Measurements from ENCODE around the gene TECPR1.

The TECPR1 gene

DNA sequence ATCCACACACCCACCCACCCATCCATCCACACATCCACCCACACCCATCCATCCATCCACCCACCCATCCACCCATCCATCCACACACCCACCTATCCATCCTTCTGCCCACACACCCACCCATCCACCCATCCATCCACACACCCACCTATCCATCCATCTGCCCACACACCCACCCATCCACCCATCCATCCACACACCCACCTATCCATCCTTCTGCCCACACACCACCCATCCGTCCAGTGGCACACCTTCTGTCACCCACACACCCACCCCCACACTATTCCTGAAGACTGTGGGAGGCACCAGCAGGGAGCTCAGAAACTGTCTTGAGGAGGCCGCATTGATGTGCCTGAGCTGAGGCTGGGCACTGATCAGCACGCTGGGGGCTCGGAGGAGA, 9.1 kb downstream of the TECPR1 start:
- DNase-seq, result no peak

DNA sequence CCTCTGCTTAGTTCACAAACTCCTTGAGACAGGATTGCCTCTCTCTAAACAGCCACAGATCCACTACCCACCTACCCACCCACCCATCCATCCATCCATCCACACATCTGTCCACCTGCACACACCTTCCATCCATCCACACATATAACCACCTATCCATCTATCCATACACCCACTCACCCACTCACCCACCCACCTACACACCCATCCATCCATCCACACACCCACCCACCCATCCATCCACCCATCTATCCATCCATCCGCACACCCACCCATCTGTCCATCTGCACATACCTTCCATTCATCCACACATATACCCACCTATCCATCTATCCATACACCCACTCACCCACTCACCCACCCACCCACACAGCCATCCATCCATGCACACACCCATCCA, 9.7 kb downstream of the TECPR1 start:
- no peak for DNase-seq

DNA sequence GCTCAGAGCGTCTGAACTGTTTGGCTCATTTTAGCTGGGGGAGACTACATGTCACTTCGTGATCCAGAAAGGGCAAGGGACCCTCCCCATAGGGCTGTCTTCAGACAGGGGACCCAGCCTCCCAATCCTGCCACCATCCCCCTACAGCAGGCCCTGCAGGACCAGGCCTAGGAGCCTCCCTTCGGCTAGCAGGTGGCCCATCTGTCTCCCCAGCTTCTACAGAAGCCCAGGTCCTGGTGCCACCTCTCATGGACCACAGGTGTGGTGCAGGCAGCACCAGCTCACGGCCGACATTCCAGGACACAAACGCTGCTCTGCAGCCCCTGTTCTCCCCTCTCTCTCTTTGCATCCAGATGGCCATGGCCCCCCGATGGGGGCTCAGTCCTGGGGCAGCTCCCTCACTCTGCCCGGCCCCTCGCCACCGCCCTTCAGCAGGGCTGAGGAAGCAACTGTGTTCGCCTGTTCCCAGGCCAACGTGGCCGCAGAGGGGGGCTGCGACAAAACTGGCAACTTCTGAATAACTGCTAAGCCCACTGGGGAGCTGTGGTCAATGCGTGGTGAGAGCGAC, 10.3 kb downstream of the TECPR1 start:
- no peak for DNase-seq

DNA sequence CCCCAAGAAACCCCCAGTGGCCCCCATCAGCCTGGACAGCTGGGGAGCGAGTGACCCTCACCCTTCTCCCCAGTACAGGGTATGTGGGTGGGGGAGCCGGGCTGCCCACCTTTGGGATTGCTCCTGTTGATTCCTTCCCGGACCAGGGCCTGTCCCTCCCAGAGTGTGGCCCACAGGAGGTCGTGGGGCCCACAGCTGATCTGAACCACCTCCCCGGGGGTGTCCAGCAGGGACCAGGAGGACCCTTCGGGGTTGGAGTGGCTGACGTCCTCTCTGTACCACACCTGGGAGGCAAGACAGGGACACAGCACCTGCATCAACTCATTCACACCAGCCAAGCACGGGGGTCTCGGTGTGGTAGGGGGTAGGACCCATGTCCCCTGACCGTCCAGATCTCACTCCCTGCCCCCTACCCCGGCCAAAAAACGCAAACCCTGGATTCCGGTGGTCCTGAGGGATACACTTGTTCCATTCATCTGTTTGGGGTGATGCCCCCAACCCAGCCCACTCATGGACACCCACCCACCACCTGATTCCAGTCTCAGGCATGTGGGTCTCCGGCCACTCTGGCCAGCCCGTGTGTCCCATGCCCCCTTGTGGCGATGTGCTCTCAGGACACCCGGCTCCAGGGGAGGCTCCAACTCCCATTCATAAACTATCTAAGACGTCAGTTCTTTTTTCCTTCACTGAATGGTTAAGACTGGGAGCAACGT, 10.9 kb downstream of the TECPR1 start:
- DNase-seq, result peak in 1 of 2 donors; percentile 9

DNA sequence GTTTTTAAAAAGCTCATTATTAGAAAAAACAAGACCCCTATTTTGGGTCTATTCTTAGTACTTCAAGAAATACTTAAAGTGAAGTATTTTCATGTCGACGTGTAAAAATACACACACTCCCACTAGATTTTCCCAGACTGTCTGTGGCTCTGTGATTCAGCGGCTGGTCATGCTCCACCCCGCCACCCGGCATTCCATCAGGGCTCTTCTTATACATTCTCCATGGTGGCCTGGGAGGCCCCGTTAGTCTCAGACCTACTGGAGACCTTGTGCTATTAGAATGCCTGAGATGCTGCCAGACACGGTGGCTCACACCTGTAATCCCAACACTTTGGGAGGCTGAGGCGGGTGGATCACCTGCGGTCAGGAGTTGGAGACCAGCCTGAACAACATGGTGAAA, 13.1 kb downstream of the TECPR1 start:
- no peak for DNase-seq

DNA sequence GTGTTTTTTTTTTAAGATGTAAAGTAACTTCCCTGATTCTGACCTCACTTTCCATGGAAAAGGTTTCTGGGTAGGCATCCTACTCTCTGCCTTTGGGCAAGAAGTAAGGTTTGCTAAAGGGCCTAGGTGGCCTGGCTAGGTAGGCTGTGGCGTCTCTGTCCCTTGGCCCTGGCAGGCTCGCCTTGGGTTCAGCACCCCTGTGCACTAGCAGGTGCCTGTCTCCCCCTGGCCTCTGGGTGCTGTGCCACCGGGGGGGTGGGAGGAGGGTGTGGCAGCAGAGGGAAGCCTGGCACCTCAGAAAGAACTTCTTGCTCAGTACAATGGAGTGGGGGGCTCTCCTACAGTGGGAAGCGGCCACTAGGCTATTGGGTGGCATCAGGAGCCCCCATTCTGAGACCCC, 14.0 kb downstream of the TECPR1 start:
- DNase-seq, result no peak

DNA sequence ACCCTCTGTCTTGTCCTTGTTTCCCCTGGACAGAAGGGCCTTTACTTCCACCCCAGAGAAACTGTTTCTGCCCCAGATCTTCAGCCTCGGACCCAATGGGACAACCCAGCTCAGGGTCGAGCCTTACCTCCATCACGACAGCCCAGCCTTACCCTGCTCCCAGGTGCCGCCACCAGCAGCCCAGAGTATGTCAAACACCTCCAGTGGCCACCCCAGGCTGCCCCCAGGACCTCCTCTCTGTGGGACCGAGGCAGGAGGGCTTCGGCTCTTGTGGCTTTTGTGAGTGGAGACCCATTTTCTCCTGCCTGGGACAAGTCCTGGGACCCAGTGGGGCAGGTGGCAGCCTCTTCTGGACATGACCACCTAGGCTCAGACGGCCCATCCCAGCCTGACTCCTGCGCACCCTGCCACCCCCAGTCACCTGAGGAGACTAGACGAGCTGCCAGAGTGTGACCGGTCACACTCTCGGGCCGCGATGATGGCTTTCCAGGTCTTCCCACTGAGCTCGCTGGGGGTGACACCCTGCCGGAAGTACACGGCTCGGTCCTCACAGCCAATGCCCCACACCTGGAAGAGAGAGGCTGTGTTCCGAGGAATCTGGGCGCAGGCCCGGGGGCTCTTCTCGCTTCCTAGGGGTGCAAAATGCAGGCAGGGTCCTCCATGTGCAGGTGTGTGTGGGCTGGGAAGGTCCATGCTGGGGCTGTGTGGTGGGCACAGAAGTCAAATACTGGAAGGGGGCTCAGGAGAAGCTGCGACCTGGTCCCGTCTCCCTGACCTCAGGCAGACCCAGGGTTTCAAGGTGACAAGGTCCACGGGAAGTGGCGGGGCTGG, 15.5 kb downstream of the TECPR1 start:
- no peak for DNase-seq

DNA sequence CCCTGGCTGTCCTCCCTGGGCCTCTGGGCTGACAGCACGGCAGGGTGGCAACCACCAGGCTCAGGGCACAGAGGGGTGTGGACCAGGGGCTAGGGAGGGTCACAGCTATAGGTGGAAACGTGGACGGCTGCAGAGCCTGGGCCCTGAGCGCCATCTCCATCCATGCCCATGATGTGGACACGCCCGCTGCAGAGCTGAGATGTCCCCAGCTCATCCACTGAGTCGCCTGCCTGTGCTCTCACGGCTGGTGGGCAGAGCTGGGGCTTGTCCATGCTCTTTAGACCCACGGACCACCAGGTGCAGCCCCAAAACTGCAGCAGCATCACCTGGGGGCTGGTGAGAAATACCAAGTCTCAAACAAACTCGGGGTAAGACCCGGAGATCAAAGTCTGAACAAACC, 16.1 kb downstream of the TECPR1 start:
- DNase-seq, result no peak

DNA sequence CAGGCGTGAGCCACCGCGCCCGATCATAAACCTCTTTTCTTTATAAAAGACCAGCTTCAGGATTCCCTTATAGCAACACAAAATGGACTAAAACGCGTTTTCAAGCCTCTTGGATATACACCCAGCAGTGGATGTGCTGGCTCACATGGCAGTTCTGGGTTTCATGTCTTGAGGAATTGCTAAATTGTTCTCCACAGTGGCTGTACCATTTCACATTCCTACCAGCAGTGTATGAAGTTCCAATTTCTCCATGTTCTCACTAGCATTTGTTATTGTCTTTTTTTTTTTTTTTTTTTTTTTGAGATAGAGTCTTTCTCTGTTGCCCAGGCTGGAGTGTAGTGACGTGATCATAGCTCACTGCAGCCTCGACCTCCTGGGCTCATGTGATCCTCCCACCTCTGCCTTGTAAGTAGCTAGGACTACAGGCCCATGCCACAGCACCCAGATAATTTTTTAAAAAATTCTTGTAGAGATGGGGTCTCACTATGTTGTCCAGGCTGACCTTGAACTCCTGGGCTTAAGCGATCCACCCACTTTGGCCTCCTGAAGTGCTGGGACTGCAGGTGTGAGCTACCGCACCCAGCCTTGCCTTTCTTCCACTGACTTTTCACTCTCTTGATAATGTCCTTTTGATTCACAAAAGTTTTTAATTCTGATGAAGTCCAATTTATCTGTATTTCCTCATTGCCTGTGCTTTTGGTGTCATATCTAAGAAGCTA, 17.4 kb downstream of the TECPR1 start:
- no peak for DNase-seq

DNA sequence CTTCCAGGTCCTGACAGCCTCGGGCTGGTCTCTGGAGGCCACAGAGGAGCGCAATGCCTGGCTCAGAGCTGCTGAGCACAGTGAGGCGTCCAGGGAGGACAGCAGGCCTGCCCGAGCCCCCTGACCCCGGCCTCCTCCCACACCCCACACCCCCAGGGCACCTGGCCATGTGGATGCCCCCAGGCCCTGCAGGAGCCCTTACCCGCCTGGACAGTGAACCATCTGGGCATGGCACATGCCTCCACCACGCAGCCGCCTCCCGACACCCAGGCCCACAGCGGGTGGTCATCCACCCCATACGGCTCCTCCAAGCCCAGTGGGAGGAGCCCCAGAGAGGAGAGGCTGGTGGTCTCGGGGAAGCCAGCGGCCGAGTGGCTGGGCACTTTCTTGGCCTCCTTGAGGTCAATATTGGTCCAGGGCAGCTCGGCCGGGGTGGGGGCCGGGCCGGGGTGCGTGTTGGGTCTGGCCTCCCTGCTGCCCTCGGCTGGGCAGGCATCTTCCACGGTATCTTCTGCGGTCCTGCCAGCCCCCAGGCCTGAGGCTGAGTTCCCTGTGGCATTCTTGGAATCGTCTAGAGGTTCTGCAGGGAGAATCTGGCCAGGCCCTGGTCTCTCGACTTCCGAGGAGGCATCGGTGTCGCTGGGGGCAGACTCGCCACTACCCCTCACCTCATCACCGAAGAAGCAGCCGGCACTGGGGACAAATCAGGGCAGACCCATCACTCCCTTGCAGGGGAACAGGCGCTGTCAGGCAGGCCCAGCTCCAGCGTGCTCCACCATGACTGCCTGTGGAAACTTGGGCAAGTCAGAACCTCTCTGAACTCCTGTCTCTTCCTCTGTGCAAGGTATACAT, 18.6 kb downstream of the TECPR1 start:
- no peak for DNase-seq

DNA sequence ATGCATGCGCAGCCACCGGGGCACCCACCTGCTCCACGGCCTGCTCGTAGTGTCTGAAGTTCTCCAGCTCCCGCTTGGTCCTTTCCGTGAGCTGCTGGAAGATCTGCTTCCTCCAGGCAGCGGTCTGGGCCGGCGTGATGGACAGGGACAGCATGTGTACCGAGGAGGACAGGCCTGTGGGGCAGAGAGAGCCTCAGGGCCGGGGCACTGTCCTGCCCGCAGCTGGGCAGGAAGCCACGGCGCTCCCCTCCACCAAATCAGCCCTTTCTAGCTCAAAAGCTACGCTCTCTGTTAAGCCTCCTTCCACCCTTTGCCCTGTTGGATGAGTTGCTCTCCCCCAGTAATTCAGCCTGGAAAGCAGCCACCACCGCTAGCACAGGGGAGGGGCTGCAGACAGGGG, 19.2 kb downstream of the TECPR1 start:
- no peak for DNase-seq

DNA sequence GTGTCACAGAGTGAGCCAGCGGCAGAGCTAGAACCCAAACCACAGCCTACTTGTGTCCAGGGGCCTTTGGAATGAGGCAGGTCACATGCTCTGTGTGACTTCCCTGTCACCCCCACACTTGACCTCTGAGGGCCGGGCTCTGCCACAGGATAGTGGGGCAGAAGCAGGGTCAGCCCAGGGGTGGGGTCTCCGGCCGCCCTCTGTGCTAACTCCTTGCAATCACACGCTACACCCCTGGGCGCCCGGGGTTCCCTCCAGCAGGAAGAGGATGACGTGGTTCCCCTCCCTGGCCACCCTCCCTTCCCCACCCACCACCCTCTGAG, 19.8 kb downstream of the TECPR1 start:
- no peak for DNase-seq

DNA sequence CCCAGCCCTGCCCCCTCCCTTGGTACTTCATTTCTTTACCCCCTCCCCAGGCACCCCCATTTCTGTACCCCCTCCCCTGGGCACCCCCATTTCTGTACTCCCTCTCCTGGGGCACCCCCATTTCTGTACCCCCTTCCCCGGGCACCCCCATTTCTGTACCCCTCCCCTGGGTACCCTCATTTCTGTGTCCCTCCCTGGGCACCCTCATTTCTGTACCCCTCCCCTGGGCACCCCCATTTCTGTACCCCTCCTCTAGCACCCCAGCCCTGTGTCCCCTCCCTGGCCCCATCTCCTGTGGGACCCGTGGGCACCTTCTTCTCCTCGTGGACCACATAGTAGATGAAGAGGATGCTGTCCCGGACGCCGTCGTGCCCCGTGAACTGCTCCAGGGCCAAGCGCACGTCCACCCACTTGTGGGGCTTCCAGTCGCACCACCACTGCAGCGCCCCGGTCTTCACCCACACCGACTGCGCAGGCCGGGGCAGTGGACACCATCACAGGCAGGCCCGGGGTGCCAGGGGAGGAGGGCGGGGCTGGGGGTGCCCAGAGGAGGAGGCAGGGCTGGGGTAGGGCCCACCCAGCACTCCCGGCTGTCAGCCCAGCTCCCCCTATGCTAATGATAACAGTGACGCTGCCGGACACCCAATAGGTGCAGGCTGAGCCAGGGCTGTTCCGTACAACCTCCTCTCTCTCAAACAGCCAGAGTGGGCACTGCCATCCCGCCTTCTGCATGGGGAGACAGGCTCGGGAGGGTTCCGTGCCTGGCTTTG, 20.4 kb downstream of the TECPR1 start:
- no peak for DNase-seq

DNA sequence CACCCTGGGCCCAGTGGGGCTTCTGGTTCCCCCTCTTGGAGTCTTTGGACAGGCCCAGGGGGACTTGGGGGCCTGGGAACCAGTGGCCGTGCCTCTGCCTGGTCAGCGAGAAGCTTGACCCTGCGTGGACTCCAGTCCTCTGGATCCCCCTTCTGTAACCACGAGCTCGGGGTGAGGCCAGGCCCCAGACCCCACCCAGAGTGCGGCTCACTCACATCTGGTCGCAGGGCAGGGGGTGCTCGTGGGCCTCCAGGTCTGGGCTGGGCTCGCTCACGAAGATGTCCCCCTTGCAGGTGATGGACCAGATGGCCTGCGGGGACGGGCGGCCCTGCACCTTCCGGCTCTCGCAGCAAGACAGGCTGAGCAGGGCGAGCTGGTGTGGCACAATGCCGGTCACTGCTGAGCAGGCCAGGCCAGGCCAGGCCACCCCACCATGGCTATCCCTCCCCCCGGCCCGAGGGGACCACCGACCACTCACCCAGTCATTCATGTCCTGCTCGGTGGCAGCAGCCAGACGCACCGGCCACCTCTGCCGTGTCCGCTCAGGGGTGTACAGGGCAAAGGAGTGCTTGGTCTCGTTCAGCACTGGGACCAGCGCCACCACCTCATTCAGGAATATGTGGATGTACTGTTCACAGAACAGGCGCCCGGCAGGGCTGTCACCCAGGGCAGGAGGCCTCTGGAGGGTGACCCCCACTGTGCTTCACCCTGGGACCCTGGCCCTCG, 21.1 kb downstream of the TECPR1 start:
- no peak for DNase-seq

DNA sequence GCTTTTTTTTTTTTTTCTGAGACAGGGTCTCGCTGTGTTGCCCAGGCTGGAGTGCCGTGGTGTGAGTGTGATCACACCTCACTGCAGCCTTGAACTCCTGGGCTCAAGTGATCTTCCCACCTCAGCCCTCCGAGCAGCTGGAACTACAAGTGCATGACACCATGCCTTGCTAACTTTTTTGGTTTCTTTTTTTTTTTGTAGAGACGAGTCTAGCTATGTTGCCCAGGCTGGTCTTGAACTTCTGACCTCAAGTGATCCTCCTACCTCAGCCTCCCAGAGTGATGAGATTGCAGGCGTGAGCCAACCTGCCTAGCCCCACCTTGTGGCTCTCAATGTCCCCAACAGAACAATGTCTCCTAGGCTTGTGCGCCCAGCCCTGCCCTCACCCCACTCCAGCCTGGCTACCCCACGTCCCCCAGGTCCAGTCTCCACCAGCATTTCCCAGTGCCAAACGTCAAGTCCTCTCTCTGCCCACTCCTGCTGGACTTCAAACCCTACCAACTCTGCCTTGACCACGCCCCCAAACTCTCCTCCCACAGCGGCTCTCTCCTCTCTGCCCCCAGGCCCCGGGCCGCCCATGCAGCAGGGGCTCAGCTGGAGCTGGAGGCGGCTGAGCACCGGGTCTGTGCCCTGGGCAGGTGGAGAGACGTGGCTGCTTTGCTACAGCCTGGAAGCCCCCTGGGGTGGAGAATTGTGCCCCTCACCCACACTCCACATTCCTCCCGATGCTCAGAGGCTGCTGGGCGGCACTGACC, 21.9 kb downstream of the TECPR1 start:
- DNase-seq, result no peak

DNA sequence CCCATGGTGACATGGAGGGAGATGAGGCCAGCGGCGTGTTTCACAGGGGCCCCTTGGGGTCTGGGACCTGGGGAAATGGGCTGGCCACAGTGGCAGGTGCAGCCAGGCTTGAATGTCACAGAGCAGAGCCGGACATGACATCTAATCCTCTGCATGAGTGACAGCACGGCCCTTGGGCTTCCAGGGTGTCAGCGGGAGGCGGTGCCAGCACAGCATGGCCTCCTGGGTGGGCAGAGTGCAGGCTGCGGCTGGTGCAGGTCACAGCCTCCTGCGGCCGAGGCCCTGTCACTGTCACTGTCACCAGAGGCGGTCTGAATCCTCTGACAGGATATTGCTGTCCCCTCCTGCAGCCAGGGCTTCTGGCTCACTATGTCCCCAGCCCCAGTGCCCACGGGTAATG, 22.6 kb downstream of the TECPR1 start:
- DNase-seq, result no peak

DNA sequence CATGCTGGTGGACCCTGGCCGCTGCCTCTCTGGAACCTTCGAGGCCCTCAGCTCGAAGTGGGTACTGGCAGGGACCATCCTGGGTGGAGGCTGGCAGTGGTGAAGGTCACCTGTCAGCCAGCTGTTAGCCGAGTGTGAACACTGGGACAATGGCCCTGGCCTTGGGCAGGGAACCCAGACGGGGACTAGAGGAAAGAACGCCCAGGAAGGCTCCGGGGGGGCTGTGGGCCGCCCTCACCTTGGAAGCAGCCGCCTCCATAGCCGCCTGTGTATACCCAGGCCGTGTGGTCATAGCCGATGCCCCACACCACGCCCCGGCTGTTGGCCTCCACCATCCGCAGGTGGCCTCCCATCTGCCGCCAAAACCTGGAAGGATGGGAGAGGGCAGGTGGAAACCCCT, 23.2 kb downstream of the TECPR1 start:
- DNase-seq, result no peak

DNA sequence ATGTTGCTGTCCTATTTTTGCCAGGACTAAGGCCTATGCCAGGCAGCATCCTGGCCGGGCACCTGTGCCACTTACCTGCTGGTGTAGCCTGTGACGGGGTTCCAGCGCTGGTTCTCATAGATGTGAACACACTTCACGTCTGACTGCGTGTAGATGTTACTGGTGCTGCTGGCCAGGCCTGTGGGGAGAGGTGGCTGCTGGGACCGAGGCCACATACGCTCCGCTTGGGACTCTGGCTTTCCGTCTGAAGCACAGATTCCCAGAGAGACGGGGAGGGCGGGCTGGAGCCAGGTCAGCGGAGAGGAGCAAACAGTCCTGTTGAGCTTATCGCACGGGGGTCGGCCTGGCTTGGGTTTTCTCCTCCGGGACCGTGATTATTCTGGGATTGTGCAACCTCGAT, 24.1 kb downstream of the TECPR1 start:
- DNase-seq, result no peak

DNA sequence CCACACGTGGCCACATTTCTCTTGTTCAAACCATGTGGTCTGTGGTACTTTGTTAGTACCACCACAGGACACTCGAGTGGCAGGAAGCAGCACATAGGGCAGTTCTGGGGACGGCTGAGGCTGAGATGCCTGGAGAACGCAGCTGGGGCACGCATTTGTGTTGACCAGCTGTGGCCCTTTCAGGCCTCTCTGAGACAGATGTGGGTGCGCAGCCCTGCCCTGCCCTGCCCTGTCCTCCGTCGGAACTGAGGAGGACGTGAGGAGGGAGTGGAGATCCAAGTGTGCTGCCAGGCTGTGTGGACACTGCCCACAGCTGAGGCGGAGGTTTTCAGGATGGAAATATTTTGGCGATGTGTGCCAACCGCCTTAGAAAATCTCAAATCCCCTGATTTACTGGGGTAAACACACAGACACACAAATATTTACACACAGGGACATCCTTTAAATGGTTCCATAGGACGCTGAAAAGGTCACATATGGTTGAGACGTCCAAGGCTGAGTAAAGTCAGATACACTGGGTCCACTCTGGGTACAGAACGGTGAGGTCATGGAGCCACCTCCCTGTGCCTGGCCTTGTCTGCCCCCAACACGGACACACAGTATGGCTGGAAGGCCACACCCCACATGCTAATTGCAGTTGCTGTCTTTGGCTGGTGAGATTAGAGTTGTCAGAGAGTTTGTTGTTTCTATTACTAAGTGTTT, 26.0 kb downstream of the TECPR1 start:
- no peak for DNase-seq

DNA sequence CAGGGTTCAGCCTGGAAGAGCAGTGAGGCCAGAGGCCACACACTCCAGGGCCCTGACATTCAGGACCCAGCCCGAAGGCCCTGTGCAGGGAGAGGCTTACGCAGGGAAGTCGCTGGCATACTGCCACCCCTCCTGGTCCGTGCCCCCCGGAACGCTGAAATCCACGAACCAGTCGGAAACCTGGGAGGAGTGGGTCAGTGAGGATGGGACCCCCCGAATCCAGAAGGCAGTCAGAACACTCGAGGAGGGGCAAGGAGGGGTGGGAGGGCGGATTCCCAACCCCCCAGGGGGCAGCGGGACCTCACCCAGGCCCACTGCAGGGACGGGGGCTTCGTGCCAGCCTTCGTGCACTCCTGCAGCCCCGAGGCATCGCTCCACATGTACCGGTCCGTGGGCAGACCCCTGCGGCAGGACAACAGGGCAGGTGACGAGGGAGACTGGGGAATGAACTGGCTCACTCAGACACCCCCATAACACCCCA, 27.3 kb downstream of the TECPR1 start:
- DNase-seq, result no peak

All from CD4-positive, alpha-beta T cell treated with Interleukin-4 for 1 hour (primary cell).